PC-9 (cell line): ENCODE measurements around the gene SHISA3. TPM values are rescaled to one million over a fixed set of nuclear protein-coding genes. Genes with fewer than 3 reads are reported as not detected.

ENCODE experiments used
- BruUV-seq: library from RNA; stranded (reverse); fragments of 400-500 nt; replicated peaks from 2 replicates; lab custom pipeline; 2021; lab: Mats Ljungman, UMichigan
- CTCF ChIA-PET: fragments of 300-600 bp; sonication (Branson Sonifier 250); formaldehyde crosslinking; loops from one replicate; lab custom pipeline; 2022; ENCODE audit warnings: antibody characterized with exemption; lab: Charles Lee
- POLR2A ChIA-PET: fragments of 300-600 bp; sonication (Branson Sonifier 250); formaldehyde crosslinking; loops from one replicate; lab custom pipeline; 2022; ENCODE audit warnings: antibody characterized with exemption; ENCODE audit not compliant: unreplicated experiment; lab: Charles Lee
- DNase-seq, 2 experiments: peaks; one replicate each; pipeline versions ENCODE4 v3.0.0 to v3.0.0-alpha.2; 2015 to 2022; ENCODE audit warnings: mixed read lengths in 1 of 2
- H2AFZ ChIP-seq: fragments of 200-600 bp; sonication (generic); 2 replicates; pipeline ENCODE4 v1.8.1; 2017; ENCODE audit warnings: antibody characterized with exemption
- H3F3A ChIP-seq: fragments of 200-600 bp; sonication (generic); 2 replicates; pipeline ENCODE4 v1.8.1; 2017; ENCODE audit warnings: antibody characterized with exemption, mild to moderate bottlenecking, low read depth; ENCODE audit not compliant: insufficient read depth
- H3K27ac ChIP-seq: fragments of 200-600 bp; sonication (generic); 2 replicates; pipeline ENCODE4 v1.6.1; 2016; ENCODE audit warnings: mixed run types
- H3K27me3 ChIP-seq: fragments of 200-600 bp; sonication (generic); 2 replicates; pipeline ENCODE4 v1.6.1; 2016; ENCODE audit warnings: low read depth, mixed run types; ENCODE audit not compliant: insufficient read depth
- H3K36me3 ChIP-seq: fragments of 200-600 bp; sonication (generic); 2 replicates; pipeline ENCODE4 v1.6.1; 2016; ENCODE audit warnings: low read depth, mixed run types
- H3K4me1 ChIP-seq: fragments of 200-600 bp; sonication (generic); replicated peaks from 2 replicates; pipeline ENCODE4 v1.6.1; 2016; ENCODE audit warnings: mixed run types; ENCODE audit not compliant: insufficient read depth
- H3K4me2 ChIP-seq: fragments of 200-600 bp; sonication (generic); 2 replicates; pipeline ENCODE4 v1.6.1; 2017; ENCODE audit warnings: mixed run types
- H3K4me3 ChIP-seq: fragments of 200-600 bp; sonication (generic); 2 replicates; pipeline ENCODE4 v1.6.1; 2016; ENCODE audit warnings: mixed run types
- H3K79me2 ChIP-seq: fragments of 200-600 bp; sonication (generic); 2 replicates; pipeline ENCODE4 v1.6.1; 2017; ENCODE audit warnings: low read depth, mixed run types
- H3K9me2 ChIP-seq: fragments of 200-600 bp; sonication (generic); 2 replicates; pipeline ENCODE4 v1.8.1; 2017; ENCODE audit warnings: mild to moderate bottlenecking; ENCODE audit not compliant: insufficient read depth
- H3K9me3 ChIP-seq: fragments of 200-600 bp; sonication (generic); 2 replicates; pipeline ENCODE4 v1.8.1; 2016; ENCODE audit warnings: low read depth; ENCODE audit not compliant: insufficient read depth
- H4K20me1 ChIP-seq: fragments of 200-600 bp; sonication (generic); 2 replicates; pipeline ENCODE4 v1.8.1; 2017; ENCODE audit not compliant: insufficient read depth
- CTCF ChIP-seq: fragments of 200-600 bp; sonication (generic); conservative IDR thresholded peaks from 2 replicates; pipeline ENCODE4 v1.6.1; 2017; ENCODE audit warnings: mixed run types, antibody characterized with exemption, mild to moderate bottlenecking, moderate library complexity
- EZH2 ChIP-seq: fragments of 200-600 bp; sonication (generic); IDR thresholded peaks from 2 replicates; pipeline ENCODE4 v1.8.0; 2017; ENCODE audit warnings: antibody characterized with exemption, low read depth
- intact Hi-C: fragments of 100-400 bp; cut with micrococcal nuclease; formaldehyde crosslinking; loops from one replicate; pipeline ENCODE4 v1.10.0; 2022; ENCODE audit not compliant: unreplicated experiment
- total RNA-seq: library from RNA; stranded (reverse); gene quantifications from 2 replicates; pipeline ENCODE4 v1.2.3, GENCODE V29; 2021

The SHISA3 gene
- total RNA-seq, 1 experiment from 2014 or later, result not detected

GRCh38 chr4:42440083-42440482 lies 42.8 kb downstream of the SHISA3 start:
- H3K4me3 ChIP-seq, result no peak overlapping the region
- intact Hi-C loops, result no loop called here
- no peaks in the 10 kb centered on the region for H3K9me3 ChIP-seq
- no TSS peak for BruUV-seq
- H3K9me2 ChIP-seq, result no peaks in the 10 kb centered on the region; the same call in 1 of the 2 replicates
- no peak overlapping the region for H2AFZ ChIP-seq
- H4K20me1 ChIP-seq, result no peaks in the 10 kb centered on the region
- POLR2A ChIA-PET, result no interaction called here
- TF ChIP-seq EZH2, result no peak
- TF ChIP-seq CTCF, result no peak
- no peaks in the 10 kb centered on the region for H3K4me1 ChIP-seq
- no peaks in the 10 kb centered on the region for H3K36me3 ChIP-seq
- no peaks in the 10 kb centered on the region for H3K79me2 ChIP-seq
- no peak for DNase-seq
- peaks cover 64% of the 10 kb centered on the region for H3K27me3 ChIP-seq
- no peak overlapping the region for H3K4me2 ChIP-seq
- H3F3A ChIP-seq, result no peaks in the 10 kb centered on the region
- no peak overlapping the region for H3K27ac ChIP-seq
- CTCF ChIA-PET, result interaction anchor here (0.5 kb wide), 1 partner anchor 1163 kb away, joined by 7 read pairs; no protein-coding TSS in a partner anchor

- Histone ChIP-seq H3K4me3 (no peak overlapping the region), H3K79me2 (no peaks in the 10 kb centered on the region), H3K27me3 (peaks cover 42% of the 10 kb centered on the region), H3K4me1 (no peaks in the 10 kb centered on the region), H3K36me3 (no peaks in the 10 kb centered on the region), H4K20me1 (no peaks in the 10 kb centered on the region), H3F3A (no peaks in the 10 kb centered on the region), H3K9me2 (no peaks in the 10 kb centered on the region; the same call in 1 of the 2 replicates), H3K4me2 (no peak overlapping the region), H2AFZ (no peak overlapping the region), H3K9me3 (no peaks in the 10 kb centered on the region), H3K27ac (no peak overlapping the region)
- no peak for TF ChIP-seq EZH2
- TF ChIP-seq CTCF, result no peak
- POLR2A ChIA-PET, result no interaction called here
- DNase-seq, result no peak
- intact Hi-C loops, result no loop called here
- BruUV-seq, result no TSS peak
- CTCF ChIA-PET, result no interaction called here
These were observed 45.3 kb downstream of the SHISA3 start for GRCh38 chr4:42442601-42443000.

- no peak overlapping the region for H3K4me2 ChIP-seq
- ChIA-PET CTCF (no interaction called here), POLR2A (no interaction called here)
- no peak overlapping the region for H2AFZ ChIP-seq
- BruUV-seq, result no TSS peak
- intact Hi-C loops, result no loop called here
- no peaks in the 10 kb centered on the region for H3K36me3 ChIP-seq
- no peaks in the 10 kb centered on the region for H3K79me2 ChIP-seq
- H3F3A ChIP-seq, result no peaks in the 10 kb centered on the region
- H3K9me3 ChIP-seq, result no peaks in the 10 kb centered on the region
- H3K4me3 ChIP-seq, result no peak overlapping the region
- DNase-seq, result no peak
- peaks cover 26% of the 10 kb centered on the region for H3K27me3 ChIP-seq
- H3K9me2 ChIP-seq, result no peaks in the 10 kb centered on the region; the same call in 1 of the 2 replicates
- no peaks in the 10 kb centered on the region for H3K4me1 ChIP-seq
- no peaks in the 10 kb centered on the region for H4K20me1 ChIP-seq
- TF ChIP-seq CTCF (no peak), EZH2 (no peak)
- H3K27ac ChIP-seq, result no peak overlapping the region
These were observed 47.8 kb downstream of the SHISA3 start for GRCh38 chr4:42445038-42445437.
